ENCODE measurements around the gene NEBL. TPM values are rescaled to one million over a fixed set of nuclear protein-coding genes. Genes with fewer than 3 reads are reported as not detected.

Gene NEBL
- total RNA-seq, 1 experiment from 2014 or later: 11.2 TPM

- Mint-ChIP-seq H3K27me3 (ENCODE audit: unreplicated experiment) (no peaks in the 10 kb centered on the region), H3K27ac (ENCODE audit: unreplicated experiment) (no peak overlapping the region)
Measured at GRCh38 chr10:20877554-20877953, 19.6 kb downstream of the NEBL start.

GRCh38 chr10:20874261-20874660 lies 22.9 kb downstream of the NEBL start:
- no peaks in the 10 kb centered on the region for H3K36me3 Mint-ChIP-seq (ENCODE audit: insufficient read depth, unreplicated experiment)
- H3K4me1 Mint-ChIP-seq (ENCODE audit: low read depth, unreplicated experiment): no peaks in the 10 kb centered on the region
- H3K4me3 Mint-ChIP-seq (ENCODE audit: low read depth, unreplicated experiment): no peak overlapping the region
- CTCF ChIA-PET: interaction anchor here (0.6 kb wide), 1 partner anchor 623 kb away, joined by 3 read pairs; no protein-coding TSS in a partner anchor
- intact Hi-C loops (cut with micrococcal nuclease; ENCODE audit: unreplicated experiment): no loop called here
- TF ChIP-seq CTCF (IDR thresholded peaks at IDR 0.05; ENCODE audit: unreplicated experiment): no peak
- no peaks in the 10 kb centered on the region for H3K9me3 Mint-ChIP-seq (ENCODE audit: low read depth, unreplicated experiment)
- H3K27me3 Mint-ChIP-seq (ENCODE audit: unreplicated experiment): no peaks in the 10 kb centered on the region
- no peak overlapping the region for H3K27ac Mint-ChIP-seq (ENCODE audit: unreplicated experiment)
- no TSS peak for BruUV-seq (replicated peaks)
- no peak for DNase-seq

More at GRCh38 chr10:20877554-20877953, 19.6 kb downstream of the NEBL start:
- CTCF ChIA-PET: no interaction called here
- intact Hi-C loops (cut with micrococcal nuclease; ENCODE audit: unreplicated experiment): no loop called here
- no peak for DNase-seq
- Mint-ChIP-seq H3K4me3 (ENCODE audit: low read depth, unreplicated experiment) (no peak overlapping the region), H3K4me1 (ENCODE audit: low read depth, unreplicated experiment) (no peaks in the 10 kb centered on the region), H3K36me3 (ENCODE audit: insufficient read depth, unreplicated experiment) (no peaks in the 10 kb centered on the region), H3K9me3 (ENCODE audit: low read depth, unreplicated experiment) (no peaks in the 10 kb centered on the region)
- TF ChIP-seq CTCF (IDR thresholded peaks at IDR 0.05; ENCODE audit: unreplicated experiment): no peak
- BruUV-seq (replicated peaks): no TSS peak

- H3K4me3 Mint-ChIP-seq (ENCODE audit: low read depth, unreplicated experiment): no peak overlapping the region
- CTCF ChIA-PET: no interaction called here
- H3K27ac Mint-ChIP-seq (ENCODE audit: unreplicated experiment): no peak overlapping the region
- H3K4me1 Mint-ChIP-seq (ENCODE audit: low read depth, unreplicated experiment): no peaks in the 10 kb centered on the region
- H3K9me3 Mint-ChIP-seq (ENCODE audit: low read depth, unreplicated experiment): no peaks in the 10 kb centered on the region
- H3K27me3 Mint-ChIP-seq (ENCODE audit: unreplicated experiment): no peaks in the 10 kb centered on the region
- no TSS peak for BruUV-seq (replicated peaks)
- intact Hi-C loops (cut with micrococcal nuclease; ENCODE audit: unreplicated experiment): no loop called here
- no peak for DNase-seq
- H3K36me3 Mint-ChIP-seq (ENCODE audit: insufficient read depth, unreplicated experiment): no peaks in the 10 kb centered on the region
- TF ChIP-seq CTCF (IDR thresholded peaks at IDR 0.05; ENCODE audit: unreplicated experiment): no peak
Measured at GRCh38 chr10:20871970-20872369, 25.1 kb downstream of the NEBL start.

GRCh38 chr10:20870834-20871233 lies 26.3 kb downstream of the NEBL start:
- intact Hi-C loops (cut with micrococcal nuclease; ENCODE audit: unreplicated experiment): no loop called here
- no peaks in the 10 kb centered on the region for H3K9me3 Mint-ChIP-seq (ENCODE audit: low read depth, unreplicated experiment)
- no peak for TF ChIP-seq CTCF (IDR thresholded peaks at IDR 0.05; ENCODE audit: unreplicated experiment)
- H3K27me3 Mint-ChIP-seq (ENCODE audit: unreplicated experiment): no peaks in the 10 kb centered on the region
- DNase-seq: no peak
- BruUV-seq (replicated peaks): no TSS peak
- no peak overlapping the region for H3K27ac Mint-ChIP-seq (ENCODE audit: unreplicated experiment)
- no peaks in the 10 kb centered on the region for H3K4me1 Mint-ChIP-seq (ENCODE audit: low read depth, unreplicated experiment)
- no peaks in the 10 kb centered on the region for H3K36me3 Mint-ChIP-seq (ENCODE audit: insufficient read depth, unreplicated experiment)
- H3K4me3 Mint-ChIP-seq (ENCODE audit: low read depth, unreplicated experiment): no peak overlapping the region
- CTCF ChIA-PET: no interaction called here
